Suppressor macrophage treated with lipopolysaccharide for 1 hour (primary cell): ENCODE data around the gene CHIT1.

Experiments
- DNase-seq, 3 donors: peaks; one replicate each; pipeline ENCODE4 v3.0.0-alpha.2; 2020 to 2022

The CHIT1 gene

DNA sequence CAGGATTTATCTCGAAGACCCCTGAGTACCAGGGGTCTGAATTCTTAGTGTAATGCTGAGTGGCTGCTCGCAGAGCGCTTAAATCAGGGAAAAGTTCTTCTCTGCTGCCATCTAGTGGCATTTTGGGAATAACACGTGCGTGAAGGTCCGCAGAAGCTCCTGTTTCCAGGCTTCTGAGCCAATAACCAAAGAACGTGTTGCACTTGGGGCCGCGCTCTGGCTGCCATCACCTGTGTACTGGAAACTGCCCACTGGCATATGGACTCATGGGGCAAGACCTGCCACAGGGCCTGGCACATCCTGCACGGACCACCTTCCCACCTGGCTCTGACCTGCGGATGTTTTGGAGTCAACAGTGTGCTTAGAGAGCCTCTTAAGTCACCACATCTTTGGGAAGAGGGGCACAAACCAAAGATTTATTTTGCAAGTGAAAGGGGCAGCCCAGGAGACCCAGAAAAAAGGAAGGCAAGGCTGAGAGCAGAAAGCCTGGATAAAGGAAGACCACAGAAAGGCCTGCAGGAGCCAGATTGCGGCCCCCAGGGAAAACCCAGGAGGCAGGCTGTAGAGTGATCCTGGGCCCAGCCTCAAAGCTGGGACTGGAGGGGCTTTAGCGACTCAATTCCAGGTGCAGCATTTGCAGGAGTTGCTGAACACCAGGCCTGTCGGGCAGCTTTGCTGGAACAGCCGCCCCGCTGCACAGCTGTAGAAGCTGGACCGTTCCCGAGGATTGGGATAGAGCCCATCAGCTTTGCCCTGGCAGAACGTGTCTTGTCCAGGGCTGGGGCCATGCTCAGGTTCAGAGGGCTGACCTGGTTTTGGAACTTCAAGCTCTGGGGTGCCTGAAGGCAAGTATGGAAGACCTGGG lies 13.0 kb downstream of the CHIT1 start:
- DNase-seq, result peak; percentile 83 to 88 (median 85)

DNA sequence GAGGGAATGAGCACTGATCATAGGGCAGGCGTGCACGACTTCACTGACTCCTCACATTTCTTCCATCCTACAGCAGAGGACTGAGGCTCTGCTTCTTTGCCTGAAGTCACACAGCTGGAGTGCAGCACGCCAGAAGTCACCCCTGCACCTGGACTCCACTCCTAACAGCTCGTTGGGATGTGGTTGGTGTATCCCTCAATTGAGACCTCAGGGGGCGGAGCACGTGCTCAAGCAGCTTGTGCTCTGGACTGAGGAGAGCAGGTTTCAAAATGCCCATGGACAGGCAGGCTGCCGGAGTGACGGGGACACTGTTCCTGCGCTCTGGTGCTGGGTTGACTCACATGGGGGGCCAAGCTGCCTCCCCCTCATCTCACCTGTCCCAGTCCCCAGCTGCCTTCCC lies 13.9 kb downstream of the CHIT1 start:
- no peak for DNase-seq

DNA sequence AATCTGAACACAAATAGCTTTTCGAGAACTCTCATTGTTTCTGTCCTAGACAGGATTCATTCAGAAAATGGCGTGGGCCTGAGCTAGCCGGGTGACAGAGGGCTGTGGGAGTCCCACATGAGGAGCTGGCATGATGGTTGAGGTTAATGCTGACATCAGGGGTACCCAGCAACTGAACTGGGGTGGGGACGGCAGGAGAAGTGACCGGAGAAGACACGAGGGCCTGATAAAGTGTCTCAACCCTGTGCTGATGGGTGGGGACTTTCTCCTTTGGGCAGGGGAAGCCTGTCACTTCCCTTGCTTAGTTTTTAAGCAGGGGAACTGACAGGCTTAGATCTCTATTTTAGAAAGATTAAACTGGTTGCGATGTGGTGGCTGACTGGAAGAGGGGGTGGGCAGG lies 14.6 kb downstream of the CHIT1 start:
- peak; percentile 89 to 92 (median 91) for DNase-seq

DNA sequence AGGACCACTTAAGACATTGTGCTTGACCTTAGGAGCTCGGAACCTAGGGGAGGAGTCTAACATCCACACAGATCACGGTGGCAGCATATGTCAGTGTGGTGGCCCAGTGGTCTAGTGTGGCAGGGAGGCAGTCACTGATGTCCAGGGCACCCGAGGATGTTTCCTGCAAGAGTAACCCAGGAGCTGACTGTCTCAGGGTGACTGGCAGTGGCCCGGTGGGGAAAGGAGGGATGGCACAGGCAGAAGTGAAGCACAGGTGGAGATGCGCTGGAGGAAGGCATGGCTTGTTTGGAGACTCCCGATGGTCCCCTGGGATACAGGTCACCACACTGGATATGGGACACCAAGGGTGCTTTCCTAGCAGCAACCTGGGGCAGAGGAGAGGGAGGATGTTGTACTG lies 16.3 kb downstream of the CHIT1 start:
- DNase-seq, result no peak

DNA sequence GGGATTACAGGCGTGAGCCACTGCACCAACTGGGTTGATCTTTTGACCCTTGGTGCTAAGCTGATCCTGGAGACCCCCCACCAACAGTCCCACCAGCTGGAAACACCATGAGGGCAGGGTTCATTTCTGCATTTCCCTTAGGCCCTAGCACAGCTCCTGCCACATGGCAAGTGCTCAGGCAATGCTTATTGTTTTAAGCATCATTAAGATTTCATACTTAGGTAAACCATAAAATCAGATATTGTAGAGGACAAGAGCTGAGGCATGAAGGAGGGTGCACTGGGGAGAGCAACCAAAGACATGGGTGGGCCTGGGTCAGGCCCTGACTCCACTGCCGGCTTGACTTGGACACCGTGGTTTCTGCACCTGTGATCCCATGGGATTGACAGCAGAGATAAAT lies 17.7 kb downstream of the CHIT1 start:
- DNase-seq, result no peak

DNA sequence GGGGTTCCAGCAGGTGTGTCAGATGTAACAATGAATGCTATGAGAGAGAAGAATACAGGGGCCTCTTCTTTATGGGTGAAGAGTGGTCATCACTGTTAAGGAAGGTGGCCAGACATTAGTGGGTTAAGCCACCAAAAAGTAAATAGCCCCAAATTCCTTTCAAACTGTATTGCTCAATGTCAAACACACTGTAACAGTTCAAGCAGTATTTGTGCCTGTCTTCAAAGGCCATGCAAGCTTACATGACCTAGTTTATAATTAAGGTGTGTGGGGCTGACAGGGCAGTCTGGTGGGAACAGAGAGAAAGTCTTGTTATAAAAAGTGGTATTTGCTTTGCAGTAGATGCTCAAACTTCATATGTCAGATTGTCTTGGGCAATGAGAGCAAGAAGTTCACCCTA lies 18.5 kb downstream of the CHIT1 start:
- no peak for DNase-seq

DNA sequence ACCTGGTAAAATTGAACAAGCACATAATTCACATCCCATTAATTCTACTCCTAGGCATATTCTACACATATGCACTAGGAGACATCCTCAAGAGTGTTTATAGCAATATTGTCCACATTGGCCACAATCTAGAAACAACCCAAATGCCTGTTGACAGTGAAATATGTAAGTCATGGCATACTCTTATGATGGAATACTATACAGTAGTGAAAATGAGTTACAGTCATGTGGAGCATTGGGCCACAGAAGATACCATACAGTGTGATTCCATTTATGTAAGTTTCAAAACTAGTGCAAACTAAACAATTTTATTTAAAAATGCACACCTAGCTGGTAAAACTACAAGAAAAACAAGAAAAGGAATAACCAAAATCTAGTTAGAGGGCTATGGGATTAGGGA lies 19.1 kb downstream of the CHIT1 start:
- no peak for DNase-seq

DNA sequence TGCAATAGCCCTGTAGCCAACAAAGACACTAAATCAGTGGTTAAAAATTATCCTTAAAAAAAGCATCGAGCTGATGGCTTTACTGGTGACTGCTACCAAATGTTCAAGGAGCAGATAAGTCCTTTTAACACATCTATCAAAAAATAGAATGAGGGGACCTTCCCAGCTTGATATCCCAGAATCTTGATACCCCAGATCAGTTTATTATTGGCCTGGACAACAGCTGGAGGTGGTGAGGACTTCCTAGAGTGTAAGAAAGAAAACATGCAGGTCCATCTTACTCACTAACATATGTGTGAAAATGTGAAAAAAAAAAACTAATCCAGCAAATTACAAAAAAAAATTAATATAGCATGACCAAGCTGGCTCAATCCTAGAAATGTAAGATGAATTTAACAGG lies 21.3 kb downstream of the CHIT1 start:
- no peak for DNase-seq

DNA sequence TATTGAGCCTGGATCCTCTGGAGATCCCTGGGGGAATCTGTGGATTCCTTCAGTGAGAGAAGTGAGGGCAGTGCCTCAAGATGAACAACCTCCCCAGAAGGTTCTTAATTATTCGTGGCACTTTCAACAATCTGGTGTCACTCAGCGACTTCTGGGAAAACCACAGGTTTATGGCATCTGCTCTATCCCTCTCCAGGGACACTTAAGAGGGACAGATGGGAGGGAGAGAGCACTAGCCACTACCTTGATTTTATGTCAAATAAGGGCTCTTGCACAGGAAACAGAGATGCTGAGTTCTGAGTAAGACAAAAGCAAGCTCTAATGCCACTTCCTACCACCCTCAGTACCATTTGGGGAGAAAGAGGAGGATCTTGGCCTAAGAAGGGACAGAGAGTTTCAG lies 21.7 kb downstream of the CHIT1 start:
- no peak for DNase-seq

DNA sequence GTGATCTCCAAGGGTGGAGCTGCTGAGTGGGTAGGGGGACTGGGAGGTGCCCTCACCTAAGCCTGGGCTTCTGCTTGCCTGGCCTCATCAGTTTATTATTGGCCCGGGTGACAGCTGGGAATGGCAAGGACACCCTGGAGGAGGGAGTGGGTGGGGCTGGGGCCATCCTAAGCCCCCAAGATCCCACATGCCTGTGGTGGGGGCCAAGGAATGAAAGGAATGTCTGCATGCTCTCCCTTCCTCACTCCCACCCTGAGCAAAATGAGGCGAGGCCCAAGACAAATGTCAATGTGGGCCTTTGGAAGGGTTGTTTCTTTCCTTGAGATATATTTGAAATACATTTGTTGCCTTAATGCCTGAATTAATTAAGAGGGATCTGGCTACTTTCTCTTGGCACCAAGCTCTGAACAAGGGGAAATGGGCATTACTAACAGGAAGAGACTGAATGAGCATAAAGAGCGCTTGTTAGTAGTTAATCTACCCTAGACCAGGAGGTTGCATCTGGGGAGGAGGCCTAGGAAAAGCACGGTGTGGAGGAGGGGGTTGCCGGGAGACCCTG lies 23.3 kb downstream of the CHIT1 start:
- no peak for DNase-seq

DNA sequence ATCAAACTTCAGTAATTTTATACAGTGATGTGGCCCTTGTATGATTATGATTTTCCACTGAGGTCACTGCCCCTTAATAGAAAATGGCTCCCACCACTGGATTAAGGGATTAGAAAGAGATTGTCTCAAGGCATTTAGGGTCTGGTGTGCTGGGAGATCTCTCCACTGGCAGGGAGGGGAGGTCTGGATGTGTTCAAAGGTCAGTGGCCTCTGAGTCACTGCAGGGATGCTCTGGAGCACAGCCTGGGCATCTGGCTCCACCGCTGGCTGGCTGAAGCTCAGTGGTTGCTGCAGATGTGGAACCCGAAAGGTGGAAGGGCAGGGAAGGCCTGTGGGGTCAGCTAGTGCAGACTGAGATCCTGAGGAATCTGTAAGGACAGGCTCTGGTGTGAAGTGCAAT lies 24.7 kb downstream of the CHIT1 start:
- DNase-seq, result no peak

DNA sequence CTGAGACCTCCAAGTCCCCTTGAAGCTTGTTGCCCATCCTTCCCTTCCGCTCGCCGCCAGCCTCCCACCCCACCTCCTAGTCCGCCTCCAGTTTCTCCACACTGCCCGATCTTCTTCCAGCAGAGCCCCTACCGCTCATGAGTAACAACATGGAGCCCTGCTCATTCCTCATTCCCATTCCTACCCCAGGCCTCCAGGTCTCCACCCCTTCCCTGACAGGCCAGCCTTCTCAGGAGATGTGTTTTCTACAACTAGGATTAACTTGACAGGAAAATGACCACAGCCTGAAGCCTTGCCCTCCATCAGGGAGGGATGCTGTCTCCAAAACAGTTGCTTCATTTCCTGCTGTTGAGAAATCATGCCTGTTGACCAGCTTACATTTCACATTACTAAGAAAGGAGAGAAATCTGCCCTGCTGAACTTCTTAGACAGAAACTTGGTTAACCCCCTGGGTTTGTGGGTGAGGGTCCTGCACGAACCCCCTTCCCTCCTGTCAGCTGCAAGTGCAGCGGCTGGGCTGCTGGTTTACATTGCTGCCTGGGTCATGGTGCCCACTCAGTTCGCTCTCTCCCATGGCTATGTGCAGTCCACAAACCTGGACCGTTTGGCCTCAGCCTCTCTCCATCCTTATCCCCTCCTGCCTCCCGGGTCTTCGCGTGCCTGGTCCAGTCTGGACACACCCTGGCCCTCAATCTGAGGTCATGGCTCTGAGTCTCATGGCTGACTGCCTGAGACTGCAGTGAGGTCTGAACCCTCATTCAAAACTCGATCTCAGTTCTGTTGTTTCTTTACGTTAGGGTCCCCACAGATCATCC lies 26.8 kb downstream of the CHIT1 start:
- peak; percentile 72 to 82 (median 81) for DNase-seq

DNA sequence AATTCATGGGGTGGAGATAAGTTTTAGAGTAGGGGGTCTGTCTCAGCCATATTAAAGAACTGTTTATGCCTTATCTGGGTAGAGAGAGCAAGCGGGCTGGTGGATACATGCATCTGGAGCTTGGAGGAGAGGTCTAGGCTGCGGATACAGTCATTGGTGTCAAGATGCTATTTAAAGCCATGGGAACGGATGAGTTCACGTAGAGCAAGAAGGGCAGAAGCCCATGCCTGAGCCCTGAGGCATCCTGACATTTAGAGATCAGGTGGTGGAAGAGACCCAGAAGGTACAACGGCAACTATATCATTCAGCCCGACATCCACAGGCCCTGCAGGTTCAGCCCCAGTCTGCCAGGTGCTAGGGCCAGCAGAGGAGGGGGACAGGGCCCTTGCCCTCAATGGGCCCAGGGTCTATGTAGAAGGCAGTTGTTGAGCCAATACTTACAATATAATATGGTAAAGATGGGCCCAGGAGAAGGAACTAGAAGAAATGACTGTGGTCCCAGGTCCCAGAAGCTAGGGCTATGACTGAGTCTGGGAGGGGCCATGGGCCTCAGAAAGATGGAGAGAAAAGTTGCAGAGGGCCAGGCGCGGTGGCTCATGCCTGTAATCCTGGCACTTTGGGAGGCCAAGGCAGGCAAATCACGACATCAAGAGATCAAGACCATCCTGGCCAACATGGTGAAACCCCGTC lies 27.8 kb downstream of the CHIT1 start:
- DNase-seq, result no peak

DNA sequence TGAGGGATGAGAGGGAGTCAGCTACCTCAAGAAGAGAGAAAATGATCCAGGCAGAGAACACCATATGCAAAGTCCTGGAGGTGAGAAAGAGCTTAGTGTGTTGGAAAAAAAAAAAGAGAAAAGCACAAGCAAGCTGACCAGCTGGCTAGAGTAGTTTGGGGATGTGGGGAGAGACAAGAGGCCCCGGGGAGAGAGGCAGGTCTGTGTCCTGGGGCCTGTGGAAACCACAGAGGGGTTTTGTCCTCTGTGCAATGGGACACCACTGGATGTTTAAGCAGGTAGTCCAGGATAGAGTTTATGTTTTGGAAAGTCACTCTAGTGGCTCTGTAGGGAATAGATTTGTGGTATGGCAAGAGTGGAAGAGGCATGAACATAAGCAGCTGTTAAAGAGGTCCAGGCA lies 28.6 kb downstream of the CHIT1 start:
- no peak for DNase-seq

DNA sequence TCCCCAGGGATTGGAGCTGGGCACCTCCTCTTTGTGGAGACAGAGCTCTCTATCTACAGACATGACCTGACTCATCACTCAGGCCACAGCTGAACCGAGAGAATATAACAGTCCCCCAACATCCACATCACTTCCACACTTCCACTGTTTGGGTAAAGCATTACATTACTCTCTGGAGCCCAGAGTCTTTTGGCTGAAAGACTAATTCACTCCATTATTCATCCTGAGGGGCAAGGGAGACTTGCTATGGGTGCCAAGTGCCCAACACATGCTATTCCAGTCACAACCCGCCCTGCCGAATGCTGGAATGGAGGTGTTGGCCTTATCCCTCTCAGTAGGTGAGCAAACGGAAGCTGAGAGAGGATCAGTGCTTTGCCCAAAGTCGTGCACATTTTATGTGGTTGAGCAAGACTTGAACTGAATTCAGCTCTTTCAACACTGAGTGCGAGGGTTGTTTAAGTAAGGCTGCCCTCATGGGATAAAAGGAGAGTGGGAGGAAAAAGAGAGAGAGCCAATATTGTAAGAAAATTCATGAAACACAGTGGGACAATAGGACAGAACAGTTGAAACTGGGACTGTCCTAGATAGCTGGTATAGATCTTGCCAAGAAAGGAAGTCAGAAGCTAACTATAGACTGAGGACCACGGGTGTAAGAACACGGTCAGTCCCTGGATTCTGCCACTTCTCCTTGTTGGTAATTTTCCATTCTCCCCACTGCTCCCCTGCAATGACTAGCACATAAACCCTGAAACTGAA lies 29.5 kb downstream of the CHIT1 start:
- peak; percentile 69 to 81 (median 75) for DNase-seq

DNA sequence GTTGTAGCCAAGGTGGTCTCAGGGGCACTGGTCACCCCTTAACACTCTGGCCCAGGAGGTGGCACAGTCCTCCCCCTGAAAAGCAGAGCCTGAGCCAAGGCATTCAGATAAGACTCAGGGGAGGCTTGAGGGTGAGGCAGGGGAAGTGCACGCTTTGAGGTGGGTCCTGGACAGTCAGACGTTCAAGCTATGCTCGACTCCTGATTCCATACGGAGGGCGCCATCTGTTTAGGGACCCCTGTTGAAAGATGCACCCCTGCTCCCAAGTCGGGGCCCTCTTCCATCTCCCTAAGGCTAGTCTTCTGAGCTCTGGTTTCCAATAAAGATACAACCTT lies 30.0 kb downstream of the CHIT1 start:
- no peak for DNase-seq

DNA sequence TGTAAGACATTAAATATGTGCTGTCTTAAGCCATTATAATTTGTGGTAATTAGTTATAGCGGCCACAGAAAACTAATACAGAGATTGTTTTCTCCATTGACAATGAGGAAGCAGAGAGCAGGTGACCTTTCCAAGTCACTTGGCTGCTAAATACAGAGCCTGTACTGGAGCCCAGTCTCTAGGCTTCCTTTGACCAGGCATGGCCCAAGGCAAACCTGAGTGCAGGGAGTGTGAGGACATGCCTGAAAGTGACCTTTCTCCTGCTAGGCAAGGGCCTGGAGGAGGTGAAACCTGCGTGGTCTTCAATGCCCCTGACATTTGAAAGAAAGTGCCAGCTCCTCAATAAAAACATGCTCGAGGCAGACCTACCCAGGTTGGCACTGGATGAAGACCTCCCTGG lies 30.5 kb downstream of the CHIT1 start:
- no peak for DNase-seq

DNA sequence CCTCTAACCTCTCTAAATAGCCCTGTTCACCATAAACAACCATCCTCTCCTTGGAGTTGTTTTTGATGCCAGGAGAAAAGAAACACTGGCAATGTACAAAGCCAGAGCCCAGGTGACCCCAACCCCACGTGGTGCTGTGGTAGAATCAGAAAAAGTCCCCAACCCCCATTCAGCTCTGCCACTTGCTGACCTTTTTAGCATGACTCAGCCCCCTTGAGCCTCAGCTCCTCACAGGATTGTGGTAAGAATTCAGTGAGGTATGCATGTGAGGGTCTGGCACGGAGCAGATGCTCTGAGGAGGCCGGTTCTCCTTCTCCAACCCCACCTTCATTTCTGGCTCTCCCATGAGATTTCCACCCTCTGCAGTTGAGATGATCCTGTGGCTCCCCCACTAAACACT lies 31.8 kb downstream of the CHIT1 start:
- peak; percentile 46 to 47 (median 47) for DNase-seq

DNA sequence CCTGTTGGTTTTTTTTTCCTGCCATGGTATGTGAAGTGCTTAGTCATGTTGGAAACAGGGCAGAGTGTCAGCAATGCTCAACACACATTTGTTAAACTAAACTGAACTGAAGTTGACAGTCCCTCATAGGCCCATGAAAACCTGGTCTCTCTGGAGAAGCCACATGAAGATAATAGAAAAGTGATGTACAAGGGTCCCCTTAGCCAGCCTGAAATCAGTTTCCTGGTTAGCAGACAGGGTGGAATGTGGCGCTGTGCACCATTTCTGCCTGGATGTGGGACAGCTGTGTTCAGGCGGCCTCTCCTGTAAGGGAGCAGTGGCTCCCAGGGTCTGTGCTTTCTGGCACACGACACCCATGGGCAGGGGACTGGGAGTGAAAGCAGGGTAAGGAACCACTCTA lies 33.1 kb downstream of the CHIT1 start:
- DNase-seq, result no peak

DNA sequence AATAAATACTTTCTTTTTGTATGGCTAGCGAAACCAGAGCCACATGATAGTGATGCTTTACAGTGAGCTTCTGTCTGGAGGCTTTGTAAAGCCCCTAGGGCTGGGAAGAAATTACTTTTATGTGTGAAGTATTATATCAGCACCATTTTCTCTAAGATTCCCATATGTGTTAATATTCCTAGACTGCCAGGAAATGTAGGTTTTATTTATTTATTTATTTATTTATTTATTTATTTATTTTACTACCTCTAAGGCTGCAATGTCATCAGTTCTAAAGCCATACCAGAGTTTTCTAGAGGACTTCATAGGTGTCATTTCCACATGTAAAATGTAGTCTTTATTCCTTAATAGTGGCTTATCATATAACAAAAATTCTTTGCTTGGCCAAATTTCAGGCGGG lies 38.5 kb downstream of the CHIT1 start:
- no peak for DNase-seq

DNA sequence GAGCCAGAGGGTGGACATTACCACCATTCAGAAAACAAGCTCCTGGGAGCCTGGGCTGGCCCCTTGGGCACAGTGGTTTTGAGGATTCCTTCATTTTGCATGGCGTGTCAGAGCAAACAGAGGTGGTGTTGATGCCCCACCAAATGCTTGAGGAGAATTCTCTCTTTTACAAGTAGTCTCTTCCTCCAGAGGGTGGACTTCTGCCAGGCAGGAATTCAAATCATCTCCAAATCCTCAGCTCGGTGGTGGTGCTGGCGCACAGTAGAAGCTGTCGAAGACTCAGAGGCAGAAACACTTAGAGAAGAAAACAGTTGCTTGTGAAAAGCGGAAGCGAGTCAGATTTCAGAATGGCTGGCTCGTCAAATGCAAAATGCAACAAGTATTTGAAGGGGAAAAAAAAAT lies 39.5 kb downstream of the CHIT1 start:
- DNase-seq, result no peak

DNA sequence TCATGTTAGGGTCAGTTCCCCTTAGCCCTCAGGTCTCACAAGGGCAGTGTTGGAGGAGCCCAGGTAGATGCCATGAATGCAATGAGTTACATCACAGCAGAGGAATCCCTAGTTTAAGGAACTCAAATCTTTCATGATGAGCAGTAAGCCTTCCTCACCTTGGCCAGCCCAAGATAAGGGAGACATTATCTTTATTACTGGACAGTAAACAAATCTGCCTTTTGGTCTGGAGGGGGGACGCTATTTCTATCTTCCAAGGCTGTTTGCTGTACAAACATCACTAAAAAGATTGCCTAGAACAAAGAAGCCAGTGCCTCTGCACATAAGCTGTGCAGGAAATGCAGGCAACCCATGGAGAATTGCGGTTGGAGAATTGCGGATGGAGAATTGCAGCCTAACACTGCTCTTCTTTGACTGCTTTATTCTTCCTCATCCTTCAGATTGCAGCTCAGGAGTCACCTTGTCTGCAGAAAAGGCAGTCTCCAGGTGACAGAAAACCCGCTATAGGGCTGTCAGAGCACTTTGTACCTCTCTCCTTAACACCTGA lies 40.7 kb downstream of the CHIT1 start:
- DNase-seq, result no peak
